ENCODE measurements around the gene PDGFB.

PDGFB gene

DNA sequence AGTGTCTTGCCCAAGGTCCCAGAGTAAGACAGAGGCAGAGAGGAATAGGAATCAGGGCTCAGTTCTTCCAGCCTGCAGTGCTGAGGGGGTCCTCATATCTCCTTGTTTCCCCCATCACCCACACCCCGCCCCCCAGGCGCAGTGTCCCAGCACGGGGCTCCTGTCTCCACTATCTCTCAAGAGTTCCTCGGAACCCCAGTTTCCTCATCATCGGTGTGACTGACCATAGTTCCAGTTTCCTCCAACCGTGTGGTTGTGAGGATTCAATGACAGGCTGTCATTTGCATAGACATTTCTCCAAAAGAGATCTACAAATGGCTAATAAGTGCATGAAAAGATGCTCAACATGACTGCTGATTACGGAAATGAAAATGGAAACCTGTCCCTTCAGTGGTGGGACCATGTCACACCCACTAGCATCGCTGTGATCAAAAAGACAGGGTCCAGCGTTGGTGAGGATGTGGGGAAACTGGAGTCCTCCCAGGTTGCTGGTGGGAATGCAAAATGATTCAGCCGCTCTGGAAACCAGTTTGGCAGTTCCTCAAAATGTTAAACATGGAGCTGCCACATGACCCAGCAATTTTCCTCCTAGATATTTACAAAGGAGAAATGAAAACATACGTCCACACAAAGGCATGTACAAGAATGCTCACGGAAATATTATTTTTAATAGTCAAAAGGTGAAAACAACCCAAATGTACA, 31.8 kb upstream of the PDGFB start:
- DNase-seq, result no peak

- no peak for DNase-seq
These were observed 31.1 kb upstream of the PDGFB start for GRCh38 chr22:39275814-39276439.

- no peak for DNase-seq
These were observed 29.4 kb upstream of the PDGFB start for GRCh38 chr22:39273950-39274887.

- DNase-seq, result no peak
These were observed 26.0 kb upstream of the PDGFB start for GRCh38 chr22:39270792-39271191.

DNA sequence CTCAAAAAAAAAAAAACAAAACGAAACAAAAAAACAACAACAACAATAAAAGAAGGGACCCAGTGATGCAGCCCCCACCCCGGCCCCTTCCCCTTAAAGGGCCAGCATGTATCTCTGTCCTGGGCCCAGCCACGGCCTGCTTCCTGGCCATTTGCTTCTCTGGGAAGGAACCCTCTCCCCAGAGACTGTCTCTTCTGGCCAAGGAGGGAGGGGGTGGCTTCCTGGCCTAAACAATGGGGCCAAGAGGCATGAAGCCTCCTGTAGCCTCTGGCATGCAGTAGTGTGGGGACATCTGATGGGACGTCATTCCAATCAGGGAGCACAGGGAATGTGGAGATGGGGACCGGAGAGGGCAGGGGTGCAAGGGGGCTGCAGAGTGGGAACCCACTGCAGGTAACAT, 25.5 kb upstream of the PDGFB start:
- DNase-seq, result no peak

DNA sequence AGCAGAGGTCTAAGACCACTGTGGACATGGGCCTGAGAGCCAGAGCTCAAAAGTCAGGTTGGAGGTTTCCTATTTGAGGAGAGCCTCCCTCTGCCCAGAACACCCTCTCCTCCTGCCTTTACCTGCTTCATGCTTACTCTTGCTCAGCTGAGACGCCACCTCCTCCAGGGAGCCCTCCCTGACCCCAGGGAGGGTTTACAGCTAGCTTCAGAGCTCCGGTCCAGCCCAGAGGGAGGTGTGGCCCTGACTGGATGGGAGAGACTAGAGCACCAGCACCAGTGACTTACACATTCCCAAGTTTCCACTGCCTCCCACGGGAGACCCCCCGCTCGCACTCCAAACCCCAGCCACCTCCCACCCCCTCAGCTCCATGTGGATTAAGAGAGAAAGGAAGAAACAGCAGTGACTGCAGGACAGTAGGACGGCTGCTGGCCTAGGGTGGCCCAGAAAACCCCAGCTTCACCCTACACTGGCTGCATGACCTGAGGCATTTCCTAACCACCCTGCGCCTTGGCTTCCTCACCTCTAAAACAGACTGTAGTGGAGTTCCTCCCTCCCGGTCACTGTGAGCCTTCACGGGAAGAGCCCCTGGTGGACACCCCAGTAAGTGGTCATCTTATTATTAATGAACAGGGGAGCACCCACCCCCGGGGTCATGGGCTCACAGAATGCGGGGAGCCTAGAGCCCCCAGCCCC, 24.5 kb upstream of the PDGFB start:
- DNase-seq, result no peak

DNA sequence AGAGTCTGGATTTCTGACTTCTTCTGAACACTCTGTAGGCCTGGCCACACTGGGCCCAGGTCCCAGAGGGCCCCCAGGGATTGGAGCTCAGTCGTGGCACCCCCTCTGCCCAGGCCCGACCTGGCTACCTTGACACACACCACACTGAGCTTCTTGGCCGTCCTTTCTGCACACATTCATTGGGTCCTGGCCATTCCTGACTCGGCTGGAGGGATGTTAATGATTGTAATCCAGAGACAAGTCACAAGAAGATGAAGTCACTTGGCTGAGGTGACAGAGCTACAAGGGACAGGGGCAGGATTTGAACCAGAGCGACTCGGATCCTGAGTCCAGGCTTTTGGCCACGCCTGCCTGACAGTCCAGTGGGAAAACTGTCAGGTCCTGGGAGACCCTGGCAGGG, 23.9 kb upstream of the PDGFB start:
- DNase-seq, result no peak

- no peak for DNase-seq
These were observed 23.2 kb upstream of the PDGFB start for GRCh38 chr22:39267974-39268373.

DNA sequence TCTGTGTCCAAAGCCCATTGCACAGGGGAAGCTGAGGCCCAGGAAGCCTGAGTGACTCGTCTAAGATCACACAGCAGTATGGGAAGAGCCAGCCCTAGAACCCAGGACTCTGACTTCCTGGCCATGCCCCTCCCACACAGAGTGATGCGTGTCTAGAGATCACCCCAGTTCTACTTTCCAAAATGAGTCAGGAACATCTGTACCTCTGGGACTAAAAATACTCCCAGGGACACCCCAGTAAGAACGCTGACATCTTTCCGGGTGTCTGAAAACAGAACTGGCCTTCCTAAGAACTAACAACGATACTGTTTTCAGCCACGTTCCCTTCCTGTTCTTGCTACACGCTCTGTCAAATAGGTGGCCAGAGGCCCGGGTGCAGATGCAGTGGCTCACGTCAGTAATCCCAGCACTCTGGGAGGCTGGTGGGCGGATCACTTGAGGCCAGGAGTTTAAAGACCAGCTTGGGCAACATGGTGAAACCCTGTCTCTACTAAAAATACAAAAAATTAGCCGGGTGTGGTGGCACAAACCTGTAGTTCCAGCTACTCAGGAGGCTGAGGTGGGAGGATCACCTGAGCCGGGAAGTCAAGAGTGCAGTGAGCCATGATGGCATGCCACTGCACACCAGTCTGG, 21.7 kb upstream of the PDGFB start:
- no peak for DNase-seq

GRCh38 chr22:39265143-39265886, 20.5 kb upstream of the PDGFB start:
- no peak for DNase-seq

DNA sequence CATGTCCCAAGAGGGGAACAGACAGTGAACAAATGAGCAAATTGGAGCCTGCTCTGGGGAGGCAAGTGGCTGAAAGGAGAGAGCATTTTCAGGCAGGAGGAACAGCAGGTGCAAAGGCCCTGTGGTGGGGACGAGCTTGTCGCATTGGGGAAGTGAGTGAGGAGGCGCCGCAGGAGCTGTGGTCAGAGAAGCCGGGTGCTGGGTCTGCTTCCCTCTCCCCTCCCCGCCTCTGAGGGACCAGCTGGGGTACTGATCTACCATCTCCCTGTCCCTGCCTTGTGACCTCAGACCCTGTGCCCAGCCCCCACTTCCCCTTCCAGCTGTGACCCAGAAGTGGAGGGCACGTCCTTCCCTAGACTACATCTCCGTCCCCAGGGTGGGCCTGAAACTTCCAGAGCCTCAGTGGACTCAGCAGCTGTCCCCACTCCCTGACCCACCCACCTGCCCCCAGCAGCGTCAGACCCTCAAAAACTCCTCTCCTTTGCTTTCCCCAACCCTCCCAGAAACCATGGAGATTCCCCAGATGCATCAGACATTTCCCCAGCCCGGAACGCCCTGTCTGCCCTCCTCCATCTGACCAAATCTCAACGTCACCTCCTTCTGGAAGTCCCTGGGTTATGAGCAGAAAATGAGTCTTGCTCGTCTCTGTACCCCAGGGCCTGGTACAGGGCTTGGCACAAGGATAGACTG, 19.7 kb upstream of the PDGFB start:
- DNase-seq, result peak; percentile 22

- no peak for DNase-seq
These were observed 19.0 kb upstream of the PDGFB start for GRCh38 chr22:39263626-39264348.

DNA sequence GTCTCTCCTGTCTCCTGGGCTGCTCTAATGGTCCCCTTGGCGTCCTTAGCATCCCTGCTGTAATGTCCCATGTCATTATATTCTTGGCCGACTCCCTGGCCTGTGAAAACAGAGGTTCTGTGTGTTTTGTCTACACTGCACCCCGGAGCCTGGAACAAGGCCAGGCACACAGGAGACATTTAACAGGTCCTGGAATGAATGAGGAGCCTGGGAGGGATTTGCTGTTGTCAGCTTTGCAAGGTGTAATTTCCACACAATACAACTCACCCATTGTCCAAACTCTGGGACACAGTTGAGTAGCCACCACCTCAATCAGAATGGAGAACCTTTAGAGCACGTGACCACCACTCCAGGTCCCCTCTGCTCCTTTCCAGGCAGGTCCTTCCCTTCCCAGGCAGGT, 14.9 kb upstream of the PDGFB start:
- no peak for DNase-seq

DNA sequence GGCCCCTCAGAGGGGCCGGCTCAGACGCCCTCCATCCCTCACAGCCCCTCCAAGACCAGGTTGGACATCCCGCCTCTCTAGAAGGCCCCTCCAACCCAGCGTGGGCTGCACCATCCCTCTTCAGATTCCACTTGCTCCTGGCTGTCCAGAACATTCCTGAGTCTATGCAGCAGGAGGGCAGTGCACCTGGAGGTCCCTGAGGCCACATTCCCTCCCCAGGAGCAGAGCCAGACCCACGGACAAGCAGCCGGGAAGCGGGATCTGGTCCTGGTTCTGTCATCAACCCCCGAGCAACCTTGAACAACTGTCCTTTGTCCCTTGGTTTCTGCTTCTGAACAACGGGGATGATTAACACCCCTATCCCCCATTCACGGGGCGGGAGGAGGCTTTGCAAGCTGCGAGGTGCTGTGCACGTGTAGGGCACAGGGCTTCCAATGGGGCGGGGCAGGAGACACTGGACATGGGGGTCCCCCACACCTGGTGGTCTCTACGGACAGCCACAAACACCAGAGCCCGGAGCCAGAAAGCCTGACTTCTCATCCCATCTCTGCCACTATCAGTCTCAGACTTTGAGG, 13.2 kb upstream of the PDGFB start:
- no peak for DNase-seq

DNA sequence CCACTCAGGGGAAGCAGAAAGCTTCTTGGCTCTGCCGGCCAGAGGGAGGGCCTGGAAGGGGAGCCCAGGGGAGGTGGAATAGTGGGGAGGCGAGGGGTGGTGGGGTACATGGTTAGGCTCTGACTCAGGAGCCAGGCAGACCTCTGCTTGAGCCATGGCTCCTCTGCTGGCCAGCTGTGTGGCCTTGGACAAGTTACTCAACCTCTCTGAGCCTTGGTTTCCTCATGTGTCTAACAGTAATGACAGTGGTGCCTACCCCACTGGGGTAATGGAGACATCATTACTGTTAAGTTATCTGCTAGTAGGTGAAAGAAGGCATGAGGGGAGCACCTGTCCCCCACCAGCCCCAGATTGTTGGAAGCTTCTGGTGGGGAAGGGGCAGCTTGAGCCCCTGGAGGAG, 12.2 kb upstream of the PDGFB start:
- no peak for DNase-seq

DNA sequence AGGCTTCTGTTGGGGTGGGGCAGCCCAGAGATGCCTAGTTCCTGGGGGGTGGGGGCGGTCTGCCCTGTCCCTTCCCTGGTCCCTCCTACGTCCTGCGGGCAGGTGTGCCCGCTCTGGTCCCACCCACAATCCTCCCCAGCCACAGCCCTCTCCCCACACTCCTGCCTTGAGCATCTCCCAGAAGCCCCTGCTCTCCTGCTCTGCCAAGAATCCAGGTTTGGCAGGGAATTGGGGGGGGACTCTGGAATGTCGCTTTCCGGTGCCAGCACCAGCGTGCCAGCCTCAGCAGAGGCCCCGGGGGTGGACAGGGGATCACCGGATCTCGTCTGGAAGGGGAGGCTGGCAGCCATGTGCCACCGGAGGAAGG, 11.4 kb upstream of the PDGFB start:
- no peak for DNase-seq

DNA sequence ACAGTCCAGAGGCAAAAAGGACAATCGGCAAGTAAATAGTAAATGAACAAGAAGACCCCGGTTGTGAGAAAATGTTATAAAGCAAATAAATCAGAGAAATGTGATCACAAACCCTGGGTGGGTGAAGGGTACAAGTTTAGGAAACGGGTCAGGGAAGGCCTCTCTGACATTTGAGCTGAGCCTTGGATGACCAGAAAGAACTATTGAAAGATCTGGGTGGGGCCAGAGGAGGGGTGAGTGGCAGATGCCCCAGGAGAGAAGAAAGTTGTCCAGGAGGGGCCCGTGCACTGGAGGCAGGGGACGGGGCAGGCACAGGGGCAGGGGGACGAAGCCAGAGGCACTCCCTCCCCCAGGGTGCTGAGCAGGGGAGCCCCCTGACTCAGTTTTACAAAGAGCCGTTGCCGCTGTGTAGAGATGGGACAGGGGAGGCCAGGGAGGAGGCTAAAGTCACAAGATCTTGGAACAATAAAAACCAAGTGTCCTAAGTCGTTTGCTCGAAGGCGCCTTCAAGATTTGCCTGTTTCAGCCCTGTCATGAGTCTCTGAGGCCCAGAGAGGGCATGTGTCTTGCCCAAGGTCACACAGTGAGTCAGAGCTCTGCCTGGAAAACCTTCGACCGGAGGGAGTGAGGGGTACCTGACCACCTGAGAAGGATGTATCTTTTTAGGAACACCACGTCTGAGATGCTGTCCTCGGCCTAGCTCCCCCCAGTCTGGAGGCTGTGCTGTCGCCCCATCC, 10.8 kb upstream of the PDGFB start:
- DNase-seq, result no peak

- DNase-seq, result peak; percentile 60
These were observed 10.1 kb upstream of the PDGFB start for GRCh38 chr22:39254789-39255298.

- DNase-seq, result no peak
These were observed 9.3 kb upstream of the PDGFB start for GRCh38 chr22:39254122-39254521.
